Smooth muscle cell (in vitro differentiated cells): ENCODE results near the gene TTBK1. TPM values are rescaled to one million over a fixed set of nuclear protein-coding genes. Genes with fewer than 3 reads are reported as not detected.

Experiments
- DNase-seq: peaks from one replicate; lab custom pipeline; 2025; ENCODE audit not compliant: unreplicated experiment; lab: John Stamatoyannopoulos, UW
- H2AFZ ChIP-seq: fragments of 200-600 bp; sonication (generic); 2 replicates; pipeline ENCODE4 v1.6.0; 2016; ENCODE audit warnings: antibody characterized with exemption, low read depth, mild to moderate bottlenecking
- H3F3A ChIP-seq: fragments of 200-600 bp; sonication (generic); 2 replicates; pipeline ENCODE4 v1.6.0; 2017; ENCODE audit warnings: antibody characterized with exemption, low read depth
- H3K27ac ChIP-seq: fragments of 200-600 bp; sonication (generic); 2 replicates; pipeline ENCODE4 v1.5.1; 2016; ENCODE audit warnings: low read depth, mild to moderate bottlenecking
- H3K27me3 ChIP-seq: fragments of 200-600 bp; sonication (generic); 2 replicates; pipeline ENCODE4 v1.6.1; 2016; ENCODE audit warnings: low read depth, mild to moderate bottlenecking
- H3K36me3 ChIP-seq: fragments of 200-600 bp; sonication (generic); 2 replicates; pipeline ENCODE4 v1.5.1; 2016; ENCODE audit warnings: low read depth
- H3K4me1 ChIP-seq: fragments of 200-600 bp; sonication (generic); 2 replicates; pipeline ENCODE4 v1.5.1; 2016; ENCODE audit warnings: low read depth
- H3K4me2 ChIP-seq: fragments of 200-600 bp; sonication (generic); 2 replicates; pipeline ENCODE4 v1.6.0; 2016; ENCODE audit warnings: mild to moderate bottlenecking
- H3K4me3 ChIP-seq: fragments of 200-600 bp; sonication (generic); 2 replicates; pipeline ENCODE4 v1.5.1; 2016; ENCODE audit warnings: mild to moderate bottlenecking
- H3K79me2 ChIP-seq: fragments of 200-600 bp; sonication (generic); 2 replicates; pipeline ENCODE4 v1.6.0; 2016; ENCODE audit warnings: low read depth, mild to moderate bottlenecking
- H3K9ac ChIP-seq: fragments of 200-600 bp; sonication (generic); 2 replicates; pipeline ENCODE4 v1.6.0; 2016; ENCODE audit warnings: low read depth
- H3K9me3 ChIP-seq: fragments of 200-600 bp; sonication (generic); replicated peaks from 2 replicates; pipeline ENCODE4 v1.5.1; 2016; ENCODE audit warnings: low read depth
- H4K20me1 ChIP-seq: fragments of 200-600 bp; sonication (generic); 2 replicates; pipeline ENCODE4 v1.6.0; 2016; ENCODE audit warnings: low read depth
- WGBS: methylation state at CpG from one replicate; pipeline ENCODE4 v1.1.7; 2016; ENCODE audit warnings: low lambda C conversion rate; 5-methylcytosine and 5-hydroxymethylcytosine counted together
- polyA plus RNA-seq: library from polyadenylated mRNA; unstranded; fragments of >200 nt; fragmentation: Nextera tagmentation; extraction: Ambion mirVana; gene quantifications from 2 replicates; pipeline ENCODE4 v1.2.1, GENCODE V29; 2016
- total RNA-seq: library from RNA; depleted of rRNA; stranded (reverse); fragments of >200 nt; gene quantifications from 2 replicates; pipeline ENCODE4 v1.2.3, GENCODE V29; 2014
- TF ChIP-seq, protein P1 (sequence below): fragments of 200-600 bp; sonication (generic); IDR thresholded peaks from 2 replicates; pipeline ENCODE4 v1.5.1; 2017; ENCODE audit warnings: borderline replicate concordance, mild to moderate bottlenecking, antibody characterized with exemption; ENCODE audit not compliant: insufficient read depth, poor library complexity, severe bottlenecking

The TTBK1 gene
- total and polyA plus RNA-seq, 2 experiments from 2014 or later = not detected

DNA sequence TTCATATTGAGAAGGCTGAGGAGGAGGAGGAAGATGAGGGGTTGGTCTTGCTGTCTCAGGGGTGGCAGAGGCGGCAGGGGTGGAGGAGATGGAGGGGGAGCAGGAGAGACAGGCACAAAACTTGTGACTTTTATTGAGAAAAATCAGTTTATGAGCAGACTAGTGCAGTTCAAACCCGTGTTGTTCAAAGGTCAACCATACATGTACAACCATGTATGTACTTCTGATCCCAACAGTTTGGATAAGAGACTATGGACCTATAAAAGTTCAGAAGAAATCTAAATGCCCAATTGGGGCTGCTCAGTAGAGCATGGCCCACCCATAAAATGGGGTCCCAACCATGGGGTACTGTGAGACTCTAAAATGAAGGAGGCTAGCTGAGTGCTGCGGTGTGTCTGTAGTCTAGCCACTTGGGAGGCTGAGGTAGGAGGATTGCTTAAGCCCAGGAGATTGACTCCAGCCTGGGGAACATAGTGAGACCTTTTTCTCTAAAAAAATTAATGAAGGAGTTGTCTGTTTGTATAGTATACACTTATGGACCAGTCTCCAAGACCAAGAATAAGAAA is 47.1 kb downstream of the TTBK1 start:
- no peak for DNase-seq
- Histone ChIP-seq H3K4me3 (no peak overlapping the region), H4K20me1 (no peaks in the 10 kb centered on the region), H3F3A (no peaks in the 10 kb centered on the region), H3K27me3 (no peaks in the 10 kb centered on the region), H3K4me2 (no peak overlapping the region), H3K79me2 (no peaks in the 10 kb centered on the region), H3K36me3 (no peaks in the 10 kb centered on the region), H3K4me1 (no peaks in the 10 kb centered on the region), H3K27ac (no peak overlapping the region), H2AFZ (no peak overlapping the region), H3K9me3 (no peaks in the 10 kb centered on the region), H3K9ac (no peak overlapping the region)
- TF ChIP-seq, protein P1, sequence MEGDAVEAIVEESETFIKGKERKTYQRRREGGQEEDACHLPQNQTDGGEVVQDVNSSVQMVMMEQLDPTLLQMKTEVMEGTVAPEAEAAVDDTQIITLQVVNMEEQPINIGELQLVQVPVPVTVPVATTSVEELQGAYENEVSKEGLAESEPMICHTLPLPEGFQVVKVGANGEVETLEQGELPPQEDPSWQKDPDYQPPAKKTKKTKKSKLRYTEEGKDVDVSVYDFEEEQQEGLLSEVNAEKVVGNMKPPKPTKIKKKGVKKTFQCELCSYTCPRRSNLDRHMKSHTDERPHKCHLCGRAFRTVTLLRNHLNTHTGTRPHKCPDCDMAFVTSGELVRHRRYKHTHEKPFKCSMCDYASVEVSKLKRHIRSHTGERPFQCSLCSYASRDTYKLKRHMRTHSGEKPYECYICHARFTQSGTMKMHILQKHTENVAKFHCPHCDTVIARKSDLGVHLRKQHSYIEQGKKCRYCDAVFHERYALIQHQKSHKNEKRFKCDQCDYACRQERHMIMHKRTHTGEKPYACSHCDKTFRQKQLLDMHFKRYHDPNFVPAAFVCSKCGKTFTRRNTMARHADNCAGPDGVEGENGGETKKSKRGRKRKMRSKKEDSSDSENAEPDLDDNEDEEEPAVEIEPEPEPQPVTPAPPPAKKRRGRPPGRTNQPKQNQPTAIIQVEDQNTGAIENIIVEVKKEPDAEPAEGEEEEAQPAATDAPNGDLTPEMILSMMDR = no peak
- 95% methylated on average over 3 of the region's 3 CpGs for WGBS

DNA sequence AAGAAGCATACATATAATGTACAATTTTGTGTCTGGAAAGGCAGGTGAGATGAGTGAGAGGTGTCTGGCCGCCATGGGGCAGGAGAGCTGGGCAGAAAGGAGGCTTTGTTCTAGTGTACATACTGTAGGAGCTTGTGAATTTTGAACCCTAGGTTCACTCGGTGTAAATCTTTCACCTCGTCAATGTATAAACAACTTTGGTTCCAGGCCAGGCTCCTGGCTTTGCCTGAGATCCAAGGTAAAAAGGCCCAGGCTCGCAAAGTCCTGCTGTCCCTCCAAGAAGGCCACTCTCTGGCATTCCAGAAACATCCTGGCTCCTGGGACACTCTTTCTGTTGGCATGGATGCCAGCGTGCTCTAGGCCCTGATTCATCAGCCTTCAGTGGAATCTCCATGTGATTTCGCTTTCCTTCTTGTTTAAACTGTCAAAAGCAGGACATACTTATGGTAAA is 47.6 kb downstream of the TTBK1 start:
- no peaks in the 10 kb centered on the region for H3K4me1 ChIP-seq

DNA sequence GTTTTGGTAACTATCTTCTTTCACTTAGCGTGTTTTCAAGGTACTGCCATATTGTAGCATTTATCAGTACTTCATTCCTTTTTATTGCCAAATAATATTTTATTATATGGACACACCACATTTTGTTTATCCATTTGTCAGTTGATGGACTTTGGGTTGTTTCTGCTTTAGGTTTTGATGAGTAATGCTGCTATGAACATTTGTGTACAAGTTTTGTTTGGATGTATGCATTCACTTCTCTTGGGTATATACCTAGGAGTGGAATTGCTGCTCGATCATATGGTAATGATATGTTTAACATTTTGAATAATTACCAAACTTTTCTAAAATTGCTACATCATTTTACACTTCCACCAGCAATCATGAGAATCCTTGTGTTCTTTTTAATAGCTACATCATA is 48.4 kb downstream of the TTBK1 start:
- Histone ChIP-seq H3K9ac (no peak overlapping the region), H3K4me2 (no peak overlapping the region), H3K27ac (no peak overlapping the region), H3K9me3 (no peaks in the 10 kb centered on the region), H3K4me1 (no peaks in the 10 kb centered on the region), H3K4me3 (no peak overlapping the region), H3K36me3 (no peaks in the 10 kb centered on the region), H3K27me3 (no peaks in the 10 kb centered on the region), H3F3A (no peaks in the 10 kb centered on the region), H4K20me1 (no peaks in the 10 kb centered on the region), H3K79me2 (no peaks in the 10 kb centered on the region), H2AFZ (no peak overlapping the region)
- 96% methylated on average over 2 of the region's 2 CpGs for WGBS
- no peak for DNase-seq
- TF ChIP-seq, protein P1 = no peak

More for the DNA sequence above, 47.6 kb downstream of the TTBK1 start:
- no peak overlapping the region for H3K27ac ChIP-seq
- no peaks in the 10 kb centered on the region for H3K79me2 ChIP-seq
- no peak overlapping the region for H3K4me2 ChIP-seq
- no peaks in the 10 kb centered on the region for H3F3A ChIP-seq
- no peaks in the 10 kb centered on the region for H3K27me3 ChIP-seq
- WGBS = 87% methylated on average over 6 of the region's 6 CpGs
- no peaks in the 10 kb centered on the region for H3K9me3 ChIP-seq
- H3K36me3 ChIP-seq = no peaks in the 10 kb centered on the region
- H2AFZ ChIP-seq = no peak overlapping the region
- TF ChIP-seq, protein P1 = no peak
- H4K20me1 ChIP-seq = no peaks in the 10 kb centered on the region
- no peak overlapping the region for H3K4me3 ChIP-seq
- no peak overlapping the region for H3K9ac ChIP-seq
- DNase-seq = no peak

DNA sequence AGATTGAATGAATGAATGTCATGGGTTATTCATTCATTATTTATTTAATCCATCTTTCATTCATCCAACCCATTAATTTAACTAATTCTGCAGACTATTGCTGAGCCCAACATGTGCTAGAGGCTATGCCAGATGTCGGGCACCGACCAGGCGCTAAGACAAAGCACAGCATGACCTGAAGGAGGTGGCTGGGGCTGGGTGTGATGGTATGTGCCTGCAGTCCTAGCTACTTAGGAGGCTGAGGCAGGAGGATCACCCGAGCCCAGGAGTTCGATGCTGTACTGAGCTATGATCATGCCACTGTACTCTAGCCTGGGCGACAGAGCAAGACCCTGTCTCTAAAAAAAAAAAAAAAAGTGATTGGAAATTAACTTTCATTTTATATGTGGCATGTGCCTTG is 49.1 kb downstream of the TTBK1 start:
- no peak for DNase-seq
- no peaks in the 10 kb centered on the region for H3K27me3 ChIP-seq
- no peaks in the 10 kb centered on the region for H4K20me1 ChIP-seq
- no peaks in the 10 kb centered on the region for H3K36me3 ChIP-seq
- H3K4me1 ChIP-seq = no peaks in the 10 kb centered on the region
- H3F3A ChIP-seq = no peaks in the 10 kb centered on the region
- no peak overlapping the region for H3K4me3 ChIP-seq
- no peak overlapping the region for H3K4me2 ChIP-seq
- H3K9ac ChIP-seq = no peak overlapping the region
- no peaks in the 10 kb centered on the region for H3K9me3 ChIP-seq
- WGBS = 89% methylated on average over 6 of the region's 6 CpGs
- TF ChIP-seq, protein P1 = no peak
- H3K27ac ChIP-seq = no peak overlapping the region
- H3K79me2 ChIP-seq = no peaks in the 10 kb centered on the region
- H2AFZ ChIP-seq = no peak overlapping the region
